ENCODE data around the gene CFAP46.
"Not testable (repeated sequence)": the region's sequence is repeated elsewhere in the genome, so short reads cannot be mapped to it uniquely, and the experiment has no call there.

CFAP46 gene

GRCh38 chr10:132786884-132787494 is 155.4 kb downstream of the CFAP46 start:
- no peak for DNase-seq (ENCODE audit: low spot score)

DNA sequence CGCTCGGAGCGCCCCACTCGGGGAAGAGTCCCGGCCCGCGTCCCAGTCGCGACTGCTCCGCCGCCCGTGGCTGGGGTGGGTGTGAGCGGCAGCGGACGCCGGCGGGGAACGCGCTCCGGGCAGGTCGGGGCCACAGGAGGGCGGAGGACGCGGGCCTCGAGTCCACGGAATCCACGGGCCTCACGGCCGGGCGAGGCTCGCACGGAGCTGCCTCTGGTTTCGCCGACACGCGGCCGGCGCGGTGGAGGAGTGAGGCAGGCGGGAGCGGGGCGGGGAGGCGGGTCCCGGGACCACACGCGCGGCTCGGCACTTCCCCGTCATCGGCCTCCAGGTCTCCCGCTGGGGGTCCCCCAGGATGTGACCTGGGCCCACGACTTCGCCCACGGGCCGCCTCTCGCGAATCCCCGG is 155.9 kb downstream of the CFAP46 start:
- DNase-seq (ENCODE audit: low spot score): no peak

DNA sequence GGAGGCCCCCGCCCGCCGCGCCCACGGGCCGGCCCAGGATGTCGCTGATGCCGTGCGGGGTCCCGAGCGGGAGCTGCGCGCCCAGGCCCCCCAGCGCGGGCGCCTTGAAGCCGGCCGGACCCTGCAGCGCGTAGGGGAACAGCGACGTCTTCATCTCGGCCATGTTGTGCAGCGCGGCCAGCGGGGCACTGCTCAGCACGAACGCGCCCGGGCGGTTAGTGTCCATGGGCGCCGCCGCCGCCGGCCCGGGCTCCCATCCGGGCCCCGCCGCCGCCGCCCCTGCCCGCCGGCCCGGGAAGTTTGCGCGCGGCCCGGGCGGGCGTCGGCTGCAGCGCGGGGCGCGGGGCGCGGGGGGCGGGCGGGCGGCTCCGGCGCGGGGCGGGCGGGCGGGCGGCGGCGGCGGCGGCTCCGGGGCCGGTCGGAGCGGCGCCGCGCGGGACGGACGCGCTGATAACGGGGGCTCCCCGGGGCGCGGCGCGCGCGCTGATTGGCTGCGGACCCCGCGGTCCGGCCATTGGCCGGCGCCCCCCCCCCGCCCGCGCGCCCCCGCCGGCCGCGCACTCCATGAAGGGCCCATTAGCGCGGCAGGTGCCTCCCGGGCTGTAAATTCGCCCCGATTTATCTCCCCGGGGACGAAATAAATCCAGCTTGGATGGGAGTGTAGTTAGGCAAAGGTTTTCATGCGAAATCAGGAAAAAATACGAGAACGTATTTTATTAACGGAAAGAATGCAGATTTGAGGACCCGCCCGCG is 156.5 kb downstream of the CFAP46 start, which contains the start of gene NKX6-2:
Gene NKX6-2, minus strand, starts transcription at position 425 of the 753 bp plus-strand sequence. Its CDS starts 199 bp downstream, at position 226.
- no peak for DNase-seq (ENCODE audit: low spot score)

GRCh38 chr10:132784866-132785722 is 157.3 kb downstream of the CFAP46 start:
- DNase-seq (ENCODE audit: low spot score): no peak

DNA sequence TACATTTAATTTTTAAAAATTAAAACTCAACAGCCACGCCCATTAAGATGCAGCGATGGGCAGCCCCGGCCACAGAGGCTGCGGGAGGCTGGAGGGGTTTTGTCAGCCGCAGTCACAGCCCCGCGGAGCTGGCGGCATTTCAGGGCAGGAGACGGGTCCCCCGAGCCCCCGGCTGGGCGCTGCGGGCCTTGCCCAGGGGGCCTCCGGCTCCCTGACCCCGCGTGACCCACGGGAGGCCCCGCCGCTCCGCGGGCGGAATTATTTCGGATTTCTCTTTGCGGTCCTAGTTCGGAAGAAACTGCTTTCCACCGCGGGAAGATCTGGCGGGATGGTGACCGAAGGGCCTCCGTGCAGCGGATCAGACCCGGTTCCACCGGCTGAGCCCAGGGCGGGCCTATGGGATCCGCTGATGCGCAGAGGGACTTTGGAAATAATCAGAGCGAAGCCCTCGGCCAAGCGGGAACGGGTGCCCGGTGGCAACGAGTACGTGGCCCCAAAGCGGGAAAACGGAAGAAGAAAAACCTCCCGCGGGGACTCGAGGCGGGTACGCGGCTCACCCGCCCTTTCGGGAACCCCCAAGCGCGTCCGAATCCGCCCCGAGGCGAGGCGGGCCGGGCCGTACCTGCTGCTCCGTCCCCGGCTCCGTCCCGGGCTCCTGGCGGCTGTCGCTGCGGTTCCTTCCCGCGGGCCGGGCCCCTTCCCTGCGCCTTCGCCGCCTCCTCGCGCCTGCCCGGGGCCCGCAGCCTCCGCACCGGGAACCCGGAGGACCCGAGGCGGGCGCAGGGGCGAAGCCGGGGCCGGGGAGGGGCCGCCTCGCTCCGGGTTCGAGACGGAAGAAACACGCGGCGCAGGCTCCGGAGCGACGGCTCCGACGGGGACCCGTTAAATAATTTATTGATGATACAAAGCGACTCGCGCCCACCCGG is 158.2 kb downstream of the CFAP46 start:
- no peak for DNase-seq (ENCODE audit: low spot score)

DNA sequence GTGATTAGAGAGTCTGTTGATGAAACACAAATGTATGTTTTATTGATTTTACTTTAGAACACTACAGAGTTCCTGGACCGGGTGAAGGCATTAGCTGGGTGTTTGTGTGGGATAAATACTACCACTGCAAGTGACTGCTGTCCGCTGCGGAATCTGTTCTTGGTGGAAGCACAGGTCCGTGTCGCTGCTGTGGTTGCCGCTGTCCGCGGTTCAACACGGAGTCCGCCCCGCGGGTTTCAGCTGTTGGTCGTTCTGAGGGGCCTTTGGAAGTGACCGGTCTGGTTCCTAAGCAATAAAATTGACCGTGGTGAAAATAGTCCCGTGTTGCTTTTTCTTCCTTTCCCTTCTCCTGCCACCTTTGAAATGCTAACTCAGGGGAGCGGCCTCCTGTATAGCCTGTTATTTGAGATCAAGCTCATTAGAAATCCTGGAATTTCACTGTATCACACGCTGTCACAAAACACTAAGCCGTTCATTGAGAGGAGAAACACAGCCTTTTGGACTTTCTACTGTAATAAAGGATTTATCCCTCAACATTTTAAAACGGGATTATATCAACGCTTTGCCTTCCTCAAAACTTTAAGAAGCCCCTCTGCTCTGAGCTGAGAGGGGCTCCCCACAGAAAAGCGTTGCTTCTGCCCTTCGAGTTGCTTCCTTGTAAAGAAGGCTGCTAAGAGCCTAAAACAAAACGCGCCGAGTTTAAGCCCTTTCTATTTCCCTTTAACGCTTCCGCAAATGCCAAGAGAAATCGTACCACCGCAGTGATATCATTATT is 159.0 kb downstream of the CFAP46 start:
- DNase-seq (ENCODE audit: low spot score): no peak

- no peak for DNase-seq (ENCODE audit: low spot score)
These were observed 160.8 kb downstream of the CFAP46 start for GRCh38 chr10:132781556-132781955.

- no peak for DNase-seq (ENCODE audit: low spot score)
These were observed 162.0 kb downstream of the CFAP46 start for GRCh38 chr10:132780356-132780755.

- DNase-seq (ENCODE audit: low spot score): no peak
These were observed 162.6 kb downstream of the CFAP46 start for GRCh38 chr10:132779549-132780294.

GRCh38 chr10:132777441-132777840 is 164.9 kb downstream of the CFAP46 start:
- no peak for DNase-seq (ENCODE audit: low spot score)

DNA sequence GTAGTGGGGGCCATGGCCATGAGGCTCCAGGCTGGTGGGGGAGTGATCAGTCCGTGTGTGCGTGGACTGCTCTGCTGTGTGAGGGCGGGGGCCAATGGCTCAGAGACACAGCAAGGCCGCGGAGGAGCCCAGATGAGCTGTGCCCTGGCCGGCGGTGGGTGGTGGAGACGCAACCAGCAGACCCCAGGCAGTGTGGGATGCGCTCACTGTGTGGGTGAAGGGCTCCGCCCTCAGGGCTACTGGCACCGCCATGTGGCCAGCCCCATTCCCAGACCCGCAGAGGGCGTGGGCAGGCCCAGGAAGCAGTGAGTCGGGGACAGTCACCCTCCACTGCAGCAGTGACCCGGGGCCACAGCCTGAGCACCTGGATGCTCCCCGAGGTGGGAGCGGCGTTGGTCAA is 165.5 kb downstream of the CFAP46 start:
- no peak for DNase-seq (ENCODE audit: low spot score)

DNA sequence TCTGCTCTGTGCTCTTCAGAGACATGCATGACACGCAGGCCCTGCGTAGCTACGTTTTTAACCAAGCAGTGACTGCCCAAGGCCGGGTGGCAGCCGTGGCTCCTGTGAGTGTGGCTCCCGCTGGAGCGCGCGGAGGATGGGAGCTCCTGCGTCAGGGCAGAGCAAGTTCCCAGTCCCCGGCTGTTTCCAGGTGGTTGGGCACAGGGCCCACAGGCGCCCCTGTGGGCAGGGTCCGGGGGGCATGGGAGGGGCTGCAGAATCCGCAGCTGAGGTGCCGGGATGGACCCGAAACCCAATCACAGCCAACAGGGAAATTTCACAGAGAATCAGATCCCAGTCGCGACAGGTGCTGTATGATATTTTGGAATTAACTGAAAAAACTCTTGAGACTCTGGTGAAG is 166.2 kb downstream of the CFAP46 start:
- no peak for DNase-seq (ENCODE audit: low spot score)

DNA sequence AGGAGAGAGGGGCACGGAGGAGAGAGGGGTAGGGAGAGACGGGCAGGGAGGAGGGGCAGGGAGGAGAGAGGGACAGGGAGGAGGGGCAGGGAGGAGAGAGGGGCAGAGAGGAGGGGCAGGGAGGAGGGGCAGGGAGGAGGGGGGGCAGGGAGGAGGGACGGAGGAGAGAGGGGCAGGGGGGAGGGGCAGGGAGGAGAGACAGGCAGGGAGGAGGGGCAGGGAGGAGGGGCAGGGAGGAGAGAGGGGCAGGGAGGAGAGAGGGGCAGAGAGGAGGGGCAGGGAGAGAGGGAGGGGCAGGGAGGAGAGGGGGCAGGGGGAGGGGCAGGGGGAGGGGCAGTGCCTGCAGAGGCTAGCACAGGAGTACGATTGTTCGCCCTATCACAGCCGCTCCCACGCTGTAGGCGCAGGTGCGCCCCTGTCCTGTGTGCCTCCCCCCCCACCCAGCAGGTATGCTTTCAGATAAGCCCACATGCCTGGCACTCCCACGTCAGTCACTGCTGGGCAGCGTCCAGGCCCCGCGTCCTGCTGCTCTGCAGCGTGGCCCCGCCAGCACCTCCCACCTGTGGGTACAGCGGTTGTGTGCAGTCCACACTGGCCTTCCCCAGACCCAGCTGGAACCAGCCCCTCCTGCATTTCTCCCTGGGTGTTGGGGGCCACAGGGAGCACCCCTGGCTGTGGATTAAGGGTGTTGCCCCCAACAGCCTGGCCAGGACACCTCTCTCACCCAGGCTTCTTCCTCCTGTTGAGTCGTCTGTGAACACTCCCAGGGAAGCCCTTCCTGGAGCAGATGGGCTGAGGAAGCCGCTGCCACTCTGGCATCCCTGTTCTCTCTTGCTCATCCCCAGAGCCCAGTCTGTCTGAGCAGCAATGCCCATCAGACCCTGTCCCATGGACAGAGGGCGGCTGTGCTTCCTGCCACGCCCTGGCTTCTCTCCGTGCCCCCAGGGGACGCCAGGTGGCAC is 167.2 kb downstream of the CFAP46 start:
- DNase-seq (ENCODE audit: low spot score): no peak

DNA sequence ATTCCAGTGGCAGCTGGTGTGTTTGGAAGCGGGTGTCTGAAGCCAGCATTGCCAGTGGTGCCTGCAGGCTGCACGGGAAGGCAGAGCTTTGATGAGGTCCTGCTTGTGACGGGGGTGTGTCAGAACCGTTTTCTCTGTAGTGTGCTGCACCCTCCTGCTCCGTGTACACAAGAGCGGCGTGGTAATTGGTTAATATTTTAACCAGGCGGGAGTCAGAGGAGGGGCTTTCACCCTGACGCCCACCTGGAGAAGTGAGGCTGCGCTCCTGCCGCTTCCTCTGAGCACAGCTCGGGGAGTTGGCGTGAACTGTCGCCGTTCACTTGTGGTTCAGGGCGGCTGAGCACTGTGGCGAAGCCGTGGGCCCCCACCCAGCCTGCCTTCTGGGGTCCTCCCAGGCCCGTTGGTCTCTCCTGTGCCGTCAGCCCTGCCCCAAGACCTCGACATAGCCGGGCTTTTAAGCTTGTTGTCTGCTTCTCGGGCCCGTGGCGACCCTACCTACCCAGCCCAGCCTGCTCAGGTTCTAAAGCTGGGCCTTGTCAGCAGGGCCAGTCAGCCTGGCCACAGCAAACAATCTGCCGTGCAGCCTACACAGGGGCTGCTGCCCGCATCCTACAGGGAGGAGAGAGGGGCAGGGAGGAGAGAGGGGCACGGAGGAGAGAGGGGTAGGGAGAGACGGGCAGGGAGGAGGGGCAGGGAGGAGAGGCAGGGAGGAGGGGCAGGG is 168.0 kb downstream of the CFAP46 start:
- no peak for DNase-seq (ENCODE audit: low spot score)

- not testable (repeated sequence) for DNase-seq (ENCODE audit: low spot score)
These were observed 169.6 kb downstream of the CFAP46 start for GRCh38 chr10:132772816-132773215.

GRCh38 chr10:132770061-132771021 is 172.0 kb downstream of the CFAP46 start:
- no peak for DNase-seq (ENCODE audit: low spot score)

Measured in hematopoietic multipotent progenitor cell treated with erythropoietin and hydrocortisone succinate and interleukin-3 and kit ligand, for 17 days (in vitro differentiated cells).